GM19395 (cell line): ENCODE measurements around the gene LEF1.
"Not testable (repeated sequence)": the region's sequence is repeated elsewhere in the genome, so short reads cannot be mapped to it uniquely, and the experiment has no call there.

Source experiments
- ATAC-seq: cut with Tn5 transposase; IDR thresholded peaks from one replicate; pipeline ENCODE4 v1.9.1; 2021; ENCODE audit warnings: mild to moderate bottlenecking, moderate library complexity; ENCODE audit not compliant: unreplicated experiment

Gene LEF1

DNA sequence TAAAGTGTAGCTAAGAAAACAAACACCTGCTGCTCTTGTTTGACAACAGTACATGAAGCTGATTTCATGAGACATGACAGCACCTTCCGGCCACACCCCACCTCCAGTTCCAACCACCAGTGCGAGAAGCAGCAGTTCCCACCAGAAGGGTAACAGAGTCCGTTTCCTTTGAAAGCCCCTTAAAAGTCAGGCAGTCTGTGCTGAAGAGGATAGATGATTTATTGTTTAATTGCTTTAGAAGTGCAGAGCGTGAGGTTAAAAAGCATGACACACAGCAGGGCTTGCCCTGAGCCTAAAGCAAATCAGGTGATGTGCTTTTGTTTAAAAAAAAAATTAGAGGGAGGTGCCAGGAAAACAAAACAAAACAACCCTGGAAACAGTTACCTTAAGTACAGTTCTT, 96.4 kb downstream of the LEF1 start:
- peak; percentile 70 for ATAC-seq

DNA sequence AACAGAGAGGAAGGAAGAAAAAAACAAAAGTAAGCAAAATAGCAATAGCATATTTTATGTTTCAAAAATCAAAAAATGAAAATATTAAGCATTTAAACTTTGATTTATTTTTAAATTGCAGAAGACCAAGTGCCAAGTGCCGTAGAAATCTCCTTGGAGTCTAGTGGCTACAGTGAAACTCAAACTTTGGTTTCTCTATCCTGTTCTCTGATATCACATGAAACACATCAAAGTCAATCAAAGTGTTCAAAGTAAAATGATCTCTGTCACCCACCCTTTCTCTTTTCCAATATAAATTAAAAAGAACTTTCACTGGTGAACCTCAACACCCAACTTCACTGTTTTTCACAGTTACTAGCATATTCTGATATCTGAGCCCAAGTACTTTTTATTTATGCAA, 98.0 kb downstream of the LEF1 start:
- no peak for ATAC-seq

DNA sequence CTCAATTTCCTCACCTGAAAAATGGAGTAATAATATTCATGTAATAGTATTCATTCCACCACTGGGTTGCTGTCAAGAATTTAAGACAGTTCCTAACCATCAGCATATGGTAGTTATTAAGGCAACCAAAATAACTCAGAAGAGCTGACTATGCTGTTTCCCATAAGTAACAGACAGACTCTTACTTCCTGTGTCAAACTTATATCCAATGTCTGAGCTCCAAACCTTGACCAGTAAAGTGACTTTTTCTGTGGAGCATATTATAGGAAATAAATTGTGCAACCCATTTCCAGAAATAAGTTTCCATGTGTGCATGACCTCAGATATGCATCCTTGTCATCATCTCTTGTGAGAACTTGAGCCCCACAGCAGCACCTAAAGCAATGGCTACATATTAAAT, 100.3 kb downstream of the LEF1 start:
- no peak for ATAC-seq

- ATAC-seq: no peak
These were observed 107.9 kb downstream of the LEF1 start for GRCh38 chr4:108060686-108061321.

GRCh38 chr4:108060164-108060563, 108.6 kb downstream of the LEF1 start:
- no peak for ATAC-seq

- ATAC-seq: no peak
These were observed 109.9 kb downstream of the LEF1 start for GRCh38 chr4:108058685-108059440.

- ATAC-seq: no peak
These were observed 112.3 kb downstream of the LEF1 start for GRCh38 chr4:108056418-108056817.

DNA sequence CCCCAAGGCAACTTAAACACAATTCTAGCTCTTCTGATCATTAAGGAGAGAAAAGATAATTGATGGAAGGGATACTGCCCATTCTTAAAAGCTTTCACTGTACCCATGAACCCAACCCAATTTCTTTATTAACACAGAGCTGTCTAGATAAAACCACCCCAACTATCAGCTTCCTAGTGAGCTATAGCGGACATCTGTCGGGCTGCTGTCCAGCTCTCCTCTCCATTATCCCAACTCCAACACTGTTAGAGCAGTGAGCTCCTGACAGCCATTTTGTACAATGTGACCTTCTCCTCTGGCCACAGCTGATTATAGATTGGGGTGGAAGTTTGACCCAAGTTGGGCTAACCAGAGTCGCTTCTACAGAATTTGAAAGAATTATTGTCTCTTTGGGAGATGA, 112.9 kb downstream of the LEF1 start:
- no peak for ATAC-seq

DNA sequence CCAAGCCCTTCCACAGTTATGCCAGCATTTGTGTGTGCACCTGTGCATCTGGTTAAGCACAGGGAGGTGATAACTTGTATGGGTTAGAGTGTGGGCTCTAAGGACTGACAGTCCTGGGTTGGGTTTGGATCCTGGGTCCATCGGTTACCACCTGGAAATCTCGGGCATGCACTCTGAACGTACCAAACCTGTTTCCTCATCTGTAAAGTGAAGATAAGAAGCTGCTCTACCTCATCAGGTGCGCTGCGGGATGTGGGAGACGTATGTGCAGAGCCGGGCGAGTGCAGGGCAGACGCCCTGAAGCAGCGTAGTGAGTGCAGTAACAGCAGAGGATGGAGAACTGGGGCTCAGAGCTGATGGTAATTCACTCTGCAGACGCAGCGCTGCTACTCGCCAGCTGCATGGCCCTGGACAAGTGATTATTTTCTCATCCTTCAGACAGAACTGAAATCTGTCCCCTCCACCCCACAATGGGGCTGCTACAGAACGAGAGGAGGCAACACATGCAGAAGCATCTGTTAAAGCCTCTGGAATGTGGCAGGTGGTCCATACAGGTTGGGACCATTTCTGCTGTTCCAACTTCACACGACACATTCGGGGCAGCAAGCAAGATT, 114.6 kb downstream of the LEF1 start:
- peak; percentile 3 for ATAC-seq

- ATAC-seq: peak; percentile 90
These were observed 115.5 kb downstream of the LEF1 start for GRCh38 chr4:108053251-108053711.

- ATAC-seq: no peak
These were observed 116.1 kb downstream of the LEF1 start for GRCh38 chr4:108052558-108053120.

DNA sequence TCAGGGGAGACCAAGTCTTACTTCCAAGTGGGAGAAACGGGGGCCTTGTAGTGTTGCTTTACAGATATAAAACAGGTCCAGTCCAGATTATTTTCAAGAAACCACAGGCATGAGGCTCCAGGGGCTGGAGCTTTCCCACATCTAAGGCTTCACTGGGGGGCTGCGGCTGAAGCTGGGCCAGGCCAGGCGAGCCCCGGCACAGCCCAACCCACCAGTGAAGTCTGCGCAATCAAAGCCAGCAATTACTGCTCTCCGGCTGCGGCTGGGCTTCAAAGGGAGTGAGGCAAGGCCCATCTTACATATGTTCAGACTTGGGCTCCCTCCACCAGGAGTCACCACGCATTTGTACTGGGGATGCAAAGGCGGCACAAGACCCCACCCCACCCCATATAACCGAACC, 117.4 kb downstream of the LEF1 start:
- ATAC-seq: no peak

- ATAC-seq: not testable (repeated sequence)
These were observed 118.3 kb downstream of the LEF1 start for GRCh38 chr4:108050166-108051111.

- ATAC-seq: no peak
These were observed 119.3 kb downstream of the LEF1 start for GRCh38 chr4:108049406-108049805.

DNA sequence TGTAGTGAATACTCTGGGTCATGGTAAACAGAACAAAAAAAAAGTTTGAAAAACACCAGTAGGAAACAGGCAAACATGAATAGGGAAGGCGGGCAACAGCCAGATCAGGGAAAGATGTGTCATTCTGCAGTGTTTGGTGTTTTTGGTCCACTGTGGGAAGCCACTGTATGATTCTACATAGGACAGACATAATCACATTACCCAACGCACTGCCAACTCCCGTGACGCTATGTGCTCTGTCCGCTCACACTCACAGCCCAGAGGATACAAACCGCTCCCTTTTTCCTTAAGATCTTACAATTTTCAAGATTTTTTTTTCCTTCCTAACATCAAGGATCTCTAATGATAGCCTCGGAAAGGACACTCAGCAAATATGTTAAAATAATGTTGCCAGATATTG, 119.7 kb downstream of the LEF1 start:
- no peak for ATAC-seq

DNA sequence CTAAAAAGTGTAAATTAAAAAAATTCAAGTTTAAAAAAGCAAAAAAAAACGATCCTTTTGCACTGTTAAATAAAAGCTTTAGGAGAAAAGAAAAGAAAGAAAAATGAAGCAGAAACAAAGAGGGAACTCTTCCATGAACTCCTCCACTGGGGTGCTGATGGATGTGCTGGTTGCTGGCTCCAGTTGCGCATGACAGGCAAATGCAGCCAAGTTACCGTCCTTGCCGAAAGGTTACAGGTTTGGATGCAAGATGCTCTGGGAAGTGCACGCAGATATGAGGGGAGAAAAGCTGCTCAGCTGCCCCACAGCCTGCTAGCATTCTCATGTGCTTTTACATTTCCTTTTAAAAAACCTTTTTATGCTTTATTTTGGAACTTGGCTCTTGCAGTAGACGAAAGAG, 120.6 kb downstream of the LEF1 start:
- no peak for ATAC-seq

DNA sequence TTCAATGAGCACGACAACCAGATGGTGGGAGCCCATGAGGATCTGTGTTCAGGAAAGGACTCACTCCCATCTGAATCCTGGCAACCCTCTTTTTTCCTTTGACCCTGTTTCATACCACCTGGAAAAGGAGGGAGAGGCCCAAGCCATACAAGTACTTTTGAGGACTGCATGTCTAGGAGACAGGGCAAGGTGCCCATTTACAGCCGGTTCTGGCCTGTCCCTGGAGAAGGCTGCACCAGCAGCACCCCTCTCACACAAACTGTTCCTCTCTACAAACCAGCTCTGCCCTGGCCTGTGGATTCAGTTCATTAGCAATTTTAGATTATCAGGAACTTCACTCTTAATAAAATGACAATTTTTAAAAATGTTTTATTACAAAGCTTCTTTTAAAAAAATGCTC, 121.5 kb downstream of the LEF1 start:
- ATAC-seq: no peak

DNA sequence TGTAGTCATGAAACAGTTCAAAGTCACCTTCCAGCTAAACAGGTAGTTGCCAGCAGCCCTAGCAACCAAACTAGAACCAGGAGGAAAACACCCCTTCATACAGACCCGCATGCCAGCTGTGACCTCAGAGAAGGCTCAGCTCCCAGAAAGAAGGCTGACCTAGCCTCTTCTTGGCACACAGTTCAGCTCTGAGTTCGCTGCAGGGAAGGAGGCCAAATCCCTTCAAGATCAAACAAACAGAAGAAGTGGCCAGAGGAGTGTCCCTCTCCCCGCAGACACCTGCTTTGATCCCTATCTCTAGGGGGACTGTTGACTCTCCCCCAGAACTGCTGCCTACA, 123.1 kb downstream of the LEF1 start:
- ATAC-seq: no peak

GRCh38 chr4:108044951-108045686, 123.6 kb downstream of the LEF1 start:
- ATAC-seq: no peak

- no peak for ATAC-seq
These were observed 125.2 kb downstream of the LEF1 start for GRCh38 chr4:108043526-108043925.
